Ishikawa (cell line): ENCODE results near the gene CACNG4.

Experiments
- CEBPB ChIP-seq: IDR thresholded peaks from 2 replicates; pipeline ENCODE4 v1.6.1; 2012
- CREB1 ChIP-seq: IDR thresholded peaks from 2 replicates; pipeline ENCODE4 v1.6.1; 2012; ENCODE audit warnings: low read depth
- EGR1 ChIP-seq: IDR thresholded peaks from 2 replicates; pipeline ENCODE4 v1.6.1; 2012
- EP300 ChIP-seq: IDR thresholded peaks from 2 replicates; pipeline ENCODE4 v1.6.1; 2012; ENCODE audit warnings: borderline replicate concordance
- FOXM1 ChIP-seq: IDR thresholded peaks from 2 replicates; pipeline ENCODE4 v1.6.1; 2012; ENCODE audit warnings: low read depth, borderline replicate concordance
- MAX ChIP-seq: IDR thresholded peaks from 2 replicates; pipeline ENCODE4 v1.6.1; 2012
- NFIC ChIP-seq: IDR thresholded peaks from 2 replicates; pipeline ENCODE4 v1.6.1; 2012
- RAD21 ChIP-seq: IDR thresholded peaks from 2 replicates; pipeline ENCODE4 v1.6.1; 2012; ENCODE audit warnings: low read depth
- REST ChIP-seq: IDR thresholded peaks from 2 replicates; pipeline ENCODE4 v1.6.1; 2012; ENCODE audit warnings: low read depth, mild to moderate bottlenecking
- TAF1 ChIP-seq: IDR thresholded peaks from 2 replicates; pipeline ENCODE4 v1.6.1; 2012; ENCODE audit warnings: low read depth, mild to moderate bottlenecking
- TCF12 ChIP-seq: IDR thresholded peaks from 2 replicates; pipeline ENCODE4 v1.6.1; 2012; ENCODE audit warnings: low read depth
- TEAD4 ChIP-seq: IDR thresholded peaks from 2 replicates; pipeline ENCODE4 v1.6.1; 2012
- USF1 ChIP-seq: IDR thresholded peaks from 2 replicates; pipeline ENCODE4 v1.6.1; 2012
- YY1 ChIP-seq: IDR thresholded peaks from 2 replicates; pipeline ENCODE4 v1.6.1; 2012; ENCODE audit warnings: low read depth
- ZBTB7A ChIP-seq: IDR thresholded peaks from 2 replicates; pipeline ENCODE4 v1.6.1; 2012; ENCODE audit warnings: low read depth

CACNG4 gene

GRCh38 chr17:67021196-67021595, 56.7 kb downstream of the CACNG4 start:
- no peak for TF ChIP-seq CEBPB
- no peak for TF ChIP-seq FOXM1
- no peak for TF ChIP-seq ZBTB7A
- no peak for TF ChIP-seq EP300
- no peak for TF ChIP-seq REST
- no peak for TF ChIP-seq USF1
- no peak for TF ChIP-seq NFIC

GRCh38 chr17:67021743-67022450, 57.4 kb downstream of the CACNG4 start:
- TF ChIP-seq USF1 (no peak), YY1 (no peak), EGR1 (no peak), TAF1 (no peak), REST (no peak), FOXM1 (no peak), MAX (no peak), CREB1 (no peak), EP300 (no peak), RAD21 (no peak), TCF12 (no peak), ZBTB7A (no peak), CEBPB (no peak), TEAD4 (no peak), NFIC (no peak)

- no peak for TF ChIP-seq RAD21
Observed at GRCh38 chr17:67022451-67022810, 57.9 kb downstream of the CACNG4 start.

- TF ChIP-seq TEAD4 (no peak), ZBTB7A (no peak), REST (no peak), CEBPB (no peak), TCF12 (no peak), NFIC (no peak), USF1 (no peak), MAX (no peak), EGR1 (no peak), YY1 (no peak), RAD21 (no peak), TAF1 (no peak), FOXM1 (no peak), EP300 (no peak), CREB1 (no peak)
Observed at GRCh38 chr17:67024736-67025135, 60.2 kb downstream of the CACNG4 start.
